Lower lobe of right lung (tissue), 2 donors: ENCODE results near the gene DISP2. TPM values are rescaled to one million over a fixed set of nuclear protein-coding genes. Genes with fewer than 3 reads are reported as not detected.

Source experiments
- ATAC-seq, 2 donors: fragments of 200-7000 bp; cut with Tn5 transposase; one replicate each; pipeline ENCODE4 v1.9.1; 2020 to 2022; ENCODE audit warnings: mild to moderate bottlenecking in 2 of 2, moderate library complexity in 2 of 2
- DNase-seq: peaks from one replicate; pipeline ENCODE4 v3.0.0-alpha.2; 2020
- H3K27ac ChIP-seq: fragments of 200-600 bp; one replicate; pipeline ENCODE4 v1.8.0; 2022
- H3K27me3 ChIP-seq: fragments of 200-600 bp; one replicate; pipeline ENCODE4 v1.8.0; 2022; ENCODE audit warnings: low read depth
- H3K36me3 ChIP-seq: fragments of 200-600 bp; one replicate; pipeline ENCODE4 v1.8.0; 2022; ENCODE audit warnings: mild to moderate bottlenecking
- H3K4me1 ChIP-seq: fragments of 200-600 bp; one replicate; pipeline ENCODE4 v1.8.0; 2022
- H3K4me3 ChIP-seq: fragments of 200-600 bp; one replicate; pipeline ENCODE4 v1.8.0; 2022; ENCODE audit warnings: mild to moderate bottlenecking
- H3K9me3 ChIP-seq: fragments of 200-600 bp; one replicate; pipeline ENCODE4 v1.8.0; 2022
- intact Hi-C: fragments of 100-400 bp; cut with DNase I; formaldehyde crosslinking; loops from one replicate; pipeline ENCODE4 v1.11.0; 2022
- total RNA-seq: library from RNA; stranded (reverse); fragmentation: NEBNext Ultra II Directional; extraction: Animal tissue kit (Norgen Biotek cat#: 25700); gene quantifications from one replicate; pipeline ENCODE4 v1.2.1, GENCODE V29; 2021
- TF ChIP-seq, protein P1 (sequence below): fragments of 200-600 bp; IDR thresholded peaks from one replicate; pipeline ENCODE4 v1.8.0; 2022; ENCODE audit warnings: antibody characterized with exemption, mild to moderate bottlenecking
- donor health status: DM: no; HTN: yes; CAD: no; lungs with severe emphysema.

DISP2 gene
- total RNA-seq, 1 donor from 2014 or later = 4.3 TPM

DNA sequence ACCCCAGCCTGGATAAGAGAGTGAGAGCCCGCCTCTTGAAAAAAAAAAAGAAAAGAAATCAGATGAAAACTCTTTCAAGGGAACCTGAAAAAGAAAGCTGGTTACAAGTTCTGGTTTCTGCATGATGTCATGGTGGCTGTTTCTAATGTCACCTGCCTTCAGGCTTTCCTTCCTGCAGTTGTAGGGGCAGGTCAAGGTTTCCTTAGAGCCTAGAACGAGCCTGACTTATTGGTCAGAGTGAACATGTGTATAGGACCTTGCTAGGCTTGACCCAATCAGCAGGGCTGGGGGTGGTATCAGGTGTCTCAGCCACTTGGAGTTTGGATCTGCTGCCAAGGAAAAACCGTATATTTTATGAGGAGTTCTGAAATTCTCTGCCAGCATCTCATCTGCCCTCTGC lies 51.3 kb downstream of the DISP2 start:
- Histone ChIP-seq H3K4me3 (no peak overlapping the region), H3K36me3 (peaks cover 67% of the 10 kb centered on the region), H3K9me3 (no peaks in the 10 kb centered on the region), H3K4me1 (peaks cover 22% of the 10 kb centered on the region), H3K27me3 (no peaks in the 10 kb centered on the region), H3K27ac (no peak overlapping the region)
- DNase-seq (no peak), ATAC-seq (no peak)
- intact Hi-C loops = no loop called here
- TF ChIP-seq, protein P1, sequence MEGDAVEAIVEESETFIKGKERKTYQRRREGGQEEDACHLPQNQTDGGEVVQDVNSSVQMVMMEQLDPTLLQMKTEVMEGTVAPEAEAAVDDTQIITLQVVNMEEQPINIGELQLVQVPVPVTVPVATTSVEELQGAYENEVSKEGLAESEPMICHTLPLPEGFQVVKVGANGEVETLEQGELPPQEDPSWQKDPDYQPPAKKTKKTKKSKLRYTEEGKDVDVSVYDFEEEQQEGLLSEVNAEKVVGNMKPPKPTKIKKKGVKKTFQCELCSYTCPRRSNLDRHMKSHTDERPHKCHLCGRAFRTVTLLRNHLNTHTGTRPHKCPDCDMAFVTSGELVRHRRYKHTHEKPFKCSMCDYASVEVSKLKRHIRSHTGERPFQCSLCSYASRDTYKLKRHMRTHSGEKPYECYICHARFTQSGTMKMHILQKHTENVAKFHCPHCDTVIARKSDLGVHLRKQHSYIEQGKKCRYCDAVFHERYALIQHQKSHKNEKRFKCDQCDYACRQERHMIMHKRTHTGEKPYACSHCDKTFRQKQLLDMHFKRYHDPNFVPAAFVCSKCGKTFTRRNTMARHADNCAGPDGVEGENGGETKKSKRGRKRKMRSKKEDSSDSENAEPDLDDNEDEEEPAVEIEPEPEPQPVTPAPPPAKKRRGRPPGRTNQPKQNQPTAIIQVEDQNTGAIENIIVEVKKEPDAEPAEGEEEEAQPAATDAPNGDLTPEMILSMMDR = no peak

DNA sequence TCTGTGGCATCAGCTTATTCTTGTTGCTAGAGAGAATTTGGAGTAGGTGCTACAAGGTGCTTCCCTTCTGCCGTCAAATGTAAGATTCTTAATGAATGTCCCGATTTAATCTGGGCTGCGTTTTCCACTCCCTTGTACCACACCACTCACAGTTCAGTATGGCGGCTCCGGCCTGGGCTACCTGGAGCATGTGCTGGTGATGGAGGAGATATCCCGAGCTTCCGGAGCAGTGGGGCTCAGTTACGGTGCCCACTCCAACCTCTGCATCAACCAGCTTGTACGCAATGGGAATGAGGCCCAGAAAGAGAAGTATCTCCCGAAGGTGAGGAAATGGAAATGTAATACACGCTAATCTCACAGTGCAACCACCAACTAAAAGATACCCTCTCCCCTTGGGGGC lies 52.5 kb downstream of the DISP2 start:
- Histone ChIP-seq H3K9me3 (no peaks in the 10 kb centered on the region), H3K27ac (no peak overlapping the region), H3K4me1 (peaks cover 14% of the 10 kb centered on the region), H3K4me3 (no peak overlapping the region), H3K27me3 (no peaks in the 10 kb centered on the region), H3K36me3 (peaks cover 78% of the 10 kb centered on the region)
- DNase-seq (no peak), ATAC-seq (no peak)
- intact Hi-C loops = no loop called here
- TF ChIP-seq, protein P1 = no peak

DNA sequence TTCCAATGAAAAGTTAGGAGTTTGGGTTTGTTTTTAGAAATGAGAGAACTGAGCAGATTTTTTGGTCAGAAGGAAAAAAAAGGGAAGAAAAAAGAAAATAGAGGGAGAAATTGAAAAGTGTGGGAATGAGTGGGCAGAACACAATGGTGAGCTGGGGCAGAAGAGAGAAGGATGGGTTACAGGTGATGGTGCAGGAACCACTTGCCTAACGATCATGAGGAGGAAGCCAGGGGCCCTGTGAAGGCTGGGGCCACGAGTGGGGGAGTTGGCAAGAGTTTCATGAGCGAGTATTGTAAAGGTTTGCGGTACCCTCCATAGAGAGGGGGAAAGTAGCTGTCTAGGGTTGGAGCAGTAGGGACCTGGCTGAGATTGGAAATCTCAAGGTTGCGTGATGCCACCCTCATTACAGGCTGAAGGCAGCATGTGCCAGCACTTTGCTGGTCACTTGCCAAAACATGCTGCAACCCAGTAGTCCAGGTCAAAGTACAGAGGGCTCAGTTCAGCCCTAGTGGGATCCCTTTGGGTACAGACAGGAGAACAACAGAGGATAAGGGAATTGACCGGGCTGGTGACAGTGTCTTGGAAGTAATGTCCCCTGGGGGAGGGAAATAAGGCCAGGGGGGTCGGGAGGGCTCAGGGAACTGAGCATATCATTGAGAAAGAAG lies 54.2 kb downstream of the DISP2 start:
- Histone ChIP-seq H3K27me3 (no peaks in the 10 kb centered on the region), H3K4me1 (no peaks in the 10 kb centered on the region), H3K4me3 (no peak overlapping the region), H3K27ac (no peak overlapping the region), H3K36me3 (peaks cover 94% of the 10 kb centered on the region), H3K9me3 (no peaks in the 10 kb centered on the region)
- ATAC-seq (no peak), DNase-seq (no peak)
- intact Hi-C loops = no loop called here
- TF ChIP-seq, protein P1 = no peak

DNA sequence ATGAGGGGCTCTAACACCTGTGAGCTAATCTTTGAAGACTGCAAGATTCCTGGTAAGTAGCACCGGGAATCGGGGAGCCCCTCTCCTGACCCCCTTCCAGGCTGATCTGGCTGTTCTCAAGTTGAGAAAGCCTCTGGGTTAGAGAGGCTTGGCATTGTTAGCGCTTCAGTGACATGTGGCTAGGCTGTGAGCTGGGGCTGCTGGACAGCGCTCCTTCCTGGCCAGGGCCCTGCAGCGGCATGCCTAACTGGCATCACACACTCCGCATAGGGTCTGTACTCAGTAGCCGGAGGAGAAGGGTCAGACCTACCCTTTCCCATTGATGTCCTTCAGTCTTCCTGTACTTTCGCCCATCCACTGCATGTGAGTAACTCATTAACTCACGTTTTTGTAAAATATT lies 55.0 kb downstream of the DISP2 start:
- no peaks in the 10 kb centered on the region for H3K27me3 ChIP-seq
- H3K27ac ChIP-seq = no peak overlapping the region
- ATAC-seq (no peak), DNase-seq (no peak)
- H3K4me1 ChIP-seq = no peaks in the 10 kb centered on the region
- H3K9me3 ChIP-seq = no peaks in the 10 kb centered on the region
- H3K36me3 ChIP-seq = peaks cover 95% of the 10 kb centered on the region
- no peak overlapping the region for H3K4me3 ChIP-seq
- TF ChIP-seq, protein P1 = no peak
- intact Hi-C loops = no loop called here

DNA sequence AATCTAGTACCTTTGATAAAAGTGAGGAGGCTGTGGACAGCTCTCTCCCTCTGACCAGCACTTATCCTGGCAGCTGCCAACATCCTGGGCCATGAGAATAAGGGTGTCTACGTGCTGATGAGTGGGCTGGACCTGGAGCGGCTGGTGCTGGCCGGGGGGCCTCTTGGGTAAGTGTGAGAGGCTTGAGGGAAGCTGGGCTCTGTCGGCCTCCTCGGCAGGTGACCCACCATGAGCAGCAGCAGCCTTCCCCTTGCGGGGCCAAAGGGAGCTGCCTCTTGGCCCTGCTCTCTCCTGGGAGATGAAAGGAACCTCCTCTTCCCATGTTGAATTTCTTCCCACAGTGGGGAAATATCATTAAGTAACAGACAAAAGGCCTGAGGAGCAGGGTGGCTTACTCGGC lies 56.8 kb downstream of the DISP2 start:
- no peaks in the 10 kb centered on the region for H3K27me3 ChIP-seq
- intact Hi-C loops = no loop called here
- H3K27ac ChIP-seq = no peak overlapping the region
- peaks cover under 1% of the 10 kb centered on the region for H3K4me1 ChIP-seq
- H3K4me3 ChIP-seq = no peak overlapping the region
- TF ChIP-seq, protein P1 = no peak
- H3K36me3 ChIP-seq = peaks cover 86% of the 10 kb centered on the region
- no peaks in the 10 kb centered on the region for H3K9me3 ChIP-seq
- DNase-seq = no peak
- ATAC-seq = no peak
